ENCODE results near the gene CYP3A7. TPM values are rescaled to one million over a fixed set of nuclear protein-coding genes. Genes with fewer than 3 reads are reported as not detected.
"Not testable (repeated sequence)": the region's sequence is repeated elsewhere in the genome, so short reads cannot be mapped to it uniquely, and the experiment has no call there.

The CYP3A7 gene
- total RNA-seq, 2 experiments from 2014 or later: not detected

DNA sequence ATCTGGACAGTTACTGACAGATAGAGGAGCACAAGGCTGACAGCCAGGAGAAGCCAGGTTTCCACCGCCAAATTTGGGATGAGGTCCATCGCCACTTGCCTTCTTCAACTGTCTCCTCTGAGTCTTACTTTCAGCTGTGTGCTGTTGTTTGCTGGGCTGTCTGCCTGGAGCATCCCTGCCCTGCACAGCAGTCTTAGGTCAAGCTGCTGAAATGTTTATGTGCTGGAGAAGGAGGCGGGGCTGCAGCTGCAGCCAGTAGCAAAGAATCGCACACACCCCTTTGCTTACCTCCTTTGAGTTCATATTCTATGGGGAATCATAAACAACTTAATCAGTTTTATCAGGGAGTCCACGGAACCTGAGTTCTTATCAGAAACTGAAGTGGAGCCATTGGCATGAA is 35.0 kb downstream of the CYP3A7 start:
- Histone ChIP-seq H3K4me1 (ENCODE audit: insufficient read depth, low read length) (no peaks in the 10 kb centered on the region), H3K27ac (ENCODE audit: low read depth in 1 of 2, low read length in 2 of 2) (no peak overlapping the region), H3K4me3 (ENCODE audit: low read length) (no peak overlapping the region), H3K27me3 (ENCODE audit: control insufficient read depth in 1 of 2, insufficient read depth in 2 of 2, low read length in 2 of 2) (no peaks in the 10 kb centered on the region), H3K9me3 (ENCODE audit: control insufficient read depth in 1 of 2, insufficient read depth in 1 of 2, low read length in 2 of 2) (no peaks in the 10 kb centered on the region), H3K36me3 (ENCODE audit: insufficient read depth, low read length) (no peaks in the 10 kb centered on the region)
- Mint-ChIP-seq H3K4me3 (no peak overlapping the region), H3K27me3 (no peaks in the 10 kb centered on the region), H3K27ac (no peak overlapping the region), H3K36me3 (ENCODE audit: low read depth) (no peaks in the 10 kb centered on the region), H3K4me1 (ENCODE audit: low read depth) (no peaks in the 10 kb centered on the region), H3K9me3 (no peaks in the 10 kb centered on the region)
- intact Hi-C loops (cut with DNase I, micrococcal nuclease): no loop called here
- DNase-seq (no peak), ATAC-seq (ENCODE audit: poor library complexity) (no peak)
- ChIA-PET POLR2A (no interaction called here), CTCF (no interaction called here)
- TF ChIP-seq CTCF (IDR thresholded peaks at IDR 0.05): no peak

DNA sequence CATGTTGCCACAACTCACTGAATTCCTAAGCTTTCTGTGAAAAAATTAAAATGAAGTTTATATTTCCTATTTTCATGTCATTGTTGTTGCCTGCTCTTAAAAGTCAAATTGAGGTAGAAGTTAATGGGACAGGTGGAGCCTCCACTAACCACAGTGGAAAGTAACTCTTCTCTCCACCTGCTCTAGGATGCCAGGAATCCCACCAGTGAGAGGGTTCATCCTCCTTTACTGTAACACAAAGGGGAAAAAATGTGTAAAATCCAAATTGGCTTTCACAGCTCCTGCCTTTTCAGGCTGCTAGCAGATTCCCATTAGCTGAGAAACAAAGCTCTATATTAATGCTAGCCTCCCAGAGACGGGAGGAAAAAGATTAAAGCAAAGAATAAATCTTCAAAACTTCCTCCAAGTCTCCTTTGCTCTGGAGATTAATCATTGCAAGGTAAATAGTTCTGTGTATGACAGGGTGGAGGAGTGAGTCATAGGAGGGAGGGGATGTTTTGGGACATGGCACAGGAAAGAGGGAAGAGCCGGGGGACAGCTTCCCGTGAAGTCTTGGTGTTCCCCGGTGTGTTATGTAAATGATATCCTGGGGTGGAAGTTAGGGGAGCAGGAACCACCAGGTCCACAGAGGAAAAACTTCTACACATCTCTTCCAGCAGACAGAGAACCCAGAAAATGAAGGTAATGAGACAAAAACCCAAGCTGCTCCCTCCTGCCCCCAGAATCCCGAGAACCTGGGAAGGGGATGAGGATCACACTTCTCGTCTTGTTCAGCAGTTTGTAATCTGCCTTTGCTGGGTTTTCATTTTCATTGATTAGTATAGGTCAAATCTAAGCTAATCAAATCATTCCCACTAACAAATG is 35.9 kb downstream of the CYP3A7 start:
- H3K9me3 Mint-ChIP-seq; H3K4me3 Mint-ChIP-seq; CTCF ChIA-PET; intact Hi-C loops (cut with DNase I, micrococcal nuclease); H3K4me1 ChIP-seq (ENCODE audit: insufficient read depth, low read length); H3K27ac Mint-ChIP-seq; ATAC-seq (ENCODE audit: poor library complexity); POLR2A ChIA-PET; H3K36me3 ChIP-seq (ENCODE audit: insufficient read depth, low read length); H3K4me1 Mint-ChIP-seq (ENCODE audit: low read depth); H3K9me3 ChIP-seq (ENCODE audit: control insufficient read depth in 1 of 2, insufficient read depth in 1 of 2, low read length in 2 of 2); H3K36me3 Mint-ChIP-seq (ENCODE audit: low read depth); H3K27me3 ChIP-seq (ENCODE audit: control insufficient read depth in 1 of 2, insufficient read depth in 2 of 2, low read length in 2 of 2); DNase-seq; H3K27me3 Mint-ChIP-seq; H3K4me3 ChIP-seq (ENCODE audit: low read length); H3K27ac ChIP-seq (ENCODE audit: low read depth in 1 of 2, low read length in 2 of 2): not testable (repeated sequence)

- no peaks in the 10 kb centered on the region for H3K36me3 Mint-ChIP-seq (ENCODE audit: low read depth)
- no peak overlapping the region for H3K27ac Mint-ChIP-seq
- CTCF ChIA-PET: no interaction called here
- H3K27me3 Mint-ChIP-seq: no peaks in the 10 kb centered on the region
- intact Hi-C loops (cut with DNase I, micrococcal nuclease): no loop called here
- no peaks in the 10 kb centered on the region for H3K36me3 ChIP-seq (ENCODE audit: insufficient read depth, low read length)
- H3K4me1 ChIP-seq (ENCODE audit: insufficient read depth, low read length): peaks cover 4% of the 10 kb centered on the region
- H3K9me3 ChIP-seq (ENCODE audit: control insufficient read depth in 1 of 2, insufficient read depth in 1 of 2, low read length in 2 of 2): no peaks in the 10 kb centered on the region
- H3K9me3 Mint-ChIP-seq: peaks cover 3% of the 10 kb centered on the region
- POLR2A ChIA-PET: no interaction called here
- no peaks in the 10 kb centered on the region for H3K27me3 ChIP-seq (ENCODE audit: control insufficient read depth in 1 of 2, insufficient read depth in 2 of 2, low read length in 2 of 2)
- no peak for TF ChIP-seq CTCF (IDR thresholded peaks at IDR 0.05)
- no peak overlapping the region for H3K27ac ChIP-seq (ENCODE audit: low read depth in 1 of 2, low read length in 2 of 2)
- no peak for DNase-seq
- no peak overlapping the region for H3K4me3 Mint-ChIP-seq
- no peak for ATAC-seq (ENCODE audit: poor library complexity)
- no peak overlapping the region for H3K4me3 ChIP-seq (ENCODE audit: low read length)
- peaks cover 21% of the 10 kb centered on the region for H3K4me1 Mint-ChIP-seq (ENCODE audit: low read depth)
These were observed 40.1 kb downstream of the CYP3A7 start for GRCh38 chr7:99694912-99695304.

All from CD4-positive, alpha-beta T cell (primary cell).